Muscle of arm (tissue), 12 donors: ENCODE data around the gene KDM2B. TPM values are rescaled to one million over a fixed set of nuclear protein-coding genes. Genes with fewer than 3 reads are reported as not detected.
"Not testable (repeated sequence)": the region's sequence is repeated elsewhere in the genome, so short reads cannot be mapped to it uniquely, and the experiment has no call there.

ENCODE experiments used
- DNase-seq: peaks from one replicate; pipeline ENCODE4 v3.0.0-alpha.2; 2013
- polyA plus RNA-seq, 12 donors: library from polyadenylated mRNA; unstranded; fragments of 120-200 nt; gene quantifications; one replicate each; pipeline ENCODE4 v1.2.1, GENCODE V29; 2013; ENCODE audit not compliant: insufficient read length in 12 of 12

Gene KDM2B
- polyA plus RNA-seq, 12 donors = 14.0 to 39.3 (median 24.8) TPM; not detected in 1

GRCh38 chr12:121390856-121391255, 190.0 kb downstream of the KDM2B start:
- no peak for DNase-seq

- no peak for DNase-seq
Observed at GRCh38 chr12:121388421-121388981, 192.3 kb downstream of the KDM2B start.

DNA sequence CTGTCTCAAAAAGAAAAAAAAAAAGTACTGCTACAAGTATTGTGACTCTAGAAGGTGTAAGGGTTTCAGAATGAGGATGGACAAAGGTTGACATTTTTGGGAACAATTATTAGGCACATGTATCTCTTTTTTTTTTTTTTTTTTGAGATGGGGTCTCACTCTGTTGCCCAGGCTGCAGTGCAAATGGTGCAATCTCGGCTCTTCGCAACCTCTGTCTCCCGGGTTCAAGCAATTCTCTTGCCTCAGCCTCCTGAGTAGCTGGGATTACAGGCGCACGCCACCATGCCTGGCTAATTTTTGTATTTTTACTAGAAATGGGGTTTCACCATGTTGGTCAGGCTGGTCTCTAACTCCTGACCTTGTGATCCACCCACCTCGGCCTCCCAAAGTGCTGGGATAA, 195.9 kb downstream of the KDM2B start:
- DNase-seq = not testable (repeated sequence)

DNA sequence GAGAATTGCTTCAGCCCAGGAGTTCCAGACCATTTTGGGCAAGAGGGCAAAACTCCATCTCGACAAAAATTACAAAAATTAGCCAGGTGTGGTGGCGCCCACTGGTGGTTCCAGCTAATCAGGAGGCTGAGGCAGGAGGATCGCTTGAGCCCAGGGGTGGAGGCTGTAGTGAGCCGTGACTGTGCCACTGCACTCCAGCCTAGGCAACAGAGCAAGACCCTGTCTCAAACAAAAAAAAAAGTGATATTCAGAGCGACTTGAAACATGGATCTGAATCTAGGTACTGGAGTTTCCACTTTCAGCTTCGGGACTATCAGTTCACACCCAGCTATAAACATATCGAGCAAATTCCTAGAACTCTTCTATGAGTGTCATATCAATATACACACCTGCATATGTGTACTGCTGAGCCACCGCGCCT, 197.2 kb downstream of the KDM2B start:
- DNase-seq = no peak

DNA sequence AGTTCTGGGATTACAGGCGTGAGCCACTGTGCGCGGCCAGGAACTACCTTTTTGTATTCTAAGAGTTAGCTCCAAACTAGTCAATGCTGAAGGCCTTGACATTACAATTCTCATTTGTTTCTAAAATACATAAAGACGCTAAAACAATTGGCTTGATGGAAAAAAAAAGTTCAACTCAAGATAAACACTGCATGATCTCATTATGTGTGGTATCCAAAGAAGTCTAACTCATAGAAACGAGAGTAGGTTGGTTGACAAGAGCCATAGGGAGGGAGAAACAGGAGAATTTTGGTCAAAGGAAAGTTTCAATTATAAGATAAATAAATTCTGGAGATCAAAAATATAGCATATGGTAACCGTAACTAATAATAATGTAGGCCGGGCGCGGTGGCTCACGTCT, 200.9 kb downstream of the KDM2B start:
- DNase-seq = no peak

Other genes starting within 250 kb of the KDM2B start
- 100 to 1,000 TPM in 9 of 12 donors, 10 to 100 TPM in 2, not detected in 1; 96.6 to 163 (median 120) TPM for gene ANAPC5, start 228.6 kb downstream of the KDM2B start, polyA plus RNA-seq
- 10 to 100 TPM in 11 of 12 donors, not detected in 1; 23.9 to 35.1 (median 28.4) TPM for gene RNF34, start 180.9 kb downstream of the KDM2B start, polyA plus RNA-seq
- 10 to 100 TPM in 11 of 12 donors, not detected in 1; 24.7 to 58.2 (median 31.6) TPM for gene ORAI1, start 45.5 kb upstream of the KDM2B start, polyA plus RNA-seq
- 1 to 10 TPM in 1 of 12 donors, under 1 TPM in 9, not detected in 2; 0.08 to 2.2 (median 0.27) TPM for gene MORN3, start 88.6 kb upstream of the KDM2B start, polyA plus RNA-seq
- 10 to 100 TPM in 11 of 12 donors, not detected in 1; 11.1 to 29.8 (median 19.1) TPM for gene TMEM120B, start 131.7 kb upstream of the KDM2B start, polyA plus RNA-seq
- 10 to 100 TPM in 1 of 12 donors, 1 to 10 TPM in 9, under 1 TPM in 1, not detected in 1; 0.43 to 23.3 (median 1.6) TPM for gene RHOF, start 212.7 kb upstream of the KDM2B start, polyA plus RNA-seq
- 10 to 100 TPM in 3 of 12 donors, 1 to 10 TPM in 8, not detected in 1; 6.7 to 20.2 (median 8.1) TPM for gene SETD1B, start 223.0 kb upstream of the KDM2B start, polyA plus RNA-seq